HepG2 (cell line): Measurements from ENCODE around the gene SPRTN. TPM values are rescaled to one million over a fixed set of nuclear protein-coding genes. Genes with fewer than 3 reads are reported as not detected.

Source experiments
- CCDC6 ChIP-seq: sonication (generic); formaldehyde crosslinking; IDR thresholded peaks from 2 replicates; pipeline ENCODE4 v1.8.1; 2022; ENCODE audit warnings: mild to moderate bottlenecking, missing genetic modification reagents, moderate library complexity
- ETV5 ChIP-seq: IDR thresholded peaks from 2 replicates; pipeline ENCODE4 v1.6.1; 2018; ENCODE audit warnings: missing biosample characterization, missing genetic modification reagents, inconsistent platforms, borderline replicate concordance
- FOSL2 ChIP-seq: sonication (generic); formaldehyde crosslinking; IDR thresholded peaks from 2 replicates; pipeline ENCODE4 v1.4.0; 2020; ENCODE audit warnings: missing genetic modification reagents
- FOXA1 ChIP-seq, 2 experiments: fragments of 450-650 bp in 1 of 2; sonication (generic) in 1 of 2; formaldehyde crosslinking in 1 of 2; IDR thresholded peaks; 2 replicates each; pipeline versions ENCODE4 v1.4.0 to v1.6.1; 2016 to 2020; ENCODE audit warnings: missing genetic modification reagents in 1 of 2
- HOXA7 ChIP-seq: sonication (generic); formaldehyde crosslinking; IDR thresholded peaks from 2 replicates; pipeline ENCODE4 v1.8.1; 2022; ENCODE audit warnings: mild to moderate bottlenecking, missing genetic modification reagents, moderate library complexity
- LCORL ChIP-seq, 2 experiments: fragments of 450-650 bp in 1 of 2; sonication (generic) in 1 of 2; formaldehyde crosslinking in 1 of 2; IDR thresholded peaks; 2 replicates each; pipeline versions ENCODE4 v1.5.0 to v1.6.1; 2017 to 2020; ENCODE audit warnings: antibody characterized with exemption in 1 of 2, missing genetic modification reagents in 1 of 2
- NR2F6 ChIP-seq, 2 experiments: IDR thresholded peaks; 2 replicates each; pipeline ENCODE4 v1.6.1; 2016; ENCODE audit warnings: antibody characterized with exemption in 1 of 2, mild to moderate bottlenecking in 1 of 2
- PPARG ChIP-seq: conservative IDR thresholded peaks from 2 replicates; pipeline ENCODE4 v1.6.1; 2016; ENCODE audit warnings: missing biosample characterization, missing genetic modification reagents
- PTBP1 ChIP-seq: fragments of 200-400 bp; formaldehyde crosslinking; IDR thresholded peaks from 2 replicates; pipeline ENCODE4 v1.6.1; 2018; ENCODE audit warnings: low read length, low read depth; ENCODE audit not compliant: poor library complexity, severe bottlenecking
- RARA ChIP-seq: IDR thresholded peaks from 2 replicates; pipeline ENCODE4 v1.6.1; 2016; ENCODE audit warnings: missing genetic modification reagents, missing compliant biosample characterization
- RXRA ChIP-seq: sonication (generic); formaldehyde crosslinking; IDR thresholded peaks from 2 replicates; pipeline ENCODE4 v1.5.1; 2020; ENCODE audit warnings: missing genetic modification reagents
- SAP130 ChIP-seq: IDR thresholded peaks from 2 replicates; pipeline ENCODE4 v1.6.1; 2016; ENCODE audit warnings: low read depth
- ZNF317 ChIP-seq: sonication (generic); formaldehyde crosslinking; IDR thresholded peaks from 2 replicates; pipeline ENCODE4 v1.5.0; 2020; ENCODE audit warnings: mild to moderate bottlenecking, missing genetic modification reagents
- ZNF468 ChIP-seq: sonication (generic); formaldehyde crosslinking; IDR thresholded peaks from 2 replicates; pipeline ENCODE4 v1.8.0; 2022; ENCODE audit warnings: mild to moderate bottlenecking, moderate library complexity, missing genetic modification reagents
- ZNF709 ChIP-seq: sonication (generic); formaldehyde crosslinking; IDR thresholded peaks from 2 replicates; pipeline ENCODE4 v1.5.0; 2020; ENCODE audit warnings: mild to moderate bottlenecking, missing genetic modification reagents
- polyA plus RNA-seq, 8 experiments: library from polyadenylated mRNA; depleted of rRNA in 3 of 8; stranded (reverse) in 7 of 8; unstranded in 1 of 8; fragments of >200 nt; fragmentation: Illumina TruSeq in 4 of 8; extraction: Trizol in 4 of 8; gene quantifications; 2 replicates each; pipeline versions ENCODE4 v1.2.1 to v1.2.3, GENCODE V29; 2011 to 2016; ENCODE audit warnings: low read depth in 4 of 8, missing spikeins in 1 of 8, mixed read lengths in 1 of 8; ENCODE audit not compliant: insufficient read depth in 1 of 8
- total RNA-seq, 5 experiments: library from RNA; depleted of rRNA; stranded (reverse); fragments of >200 nt; fragmentation: Illumina TruSeq; extraction: Trizol; gene quantifications; 2 replicates each; pipeline ENCODE4 v1.2.3, GENCODE V29; 2016; ENCODE audit warnings: low read depth in 1 of 5
- TF ChIP-seq, protein P1 (sequence below): sonication (generic); formaldehyde crosslinking; IDR thresholded peaks from 2 replicates; pipeline ENCODE4 v1.5.1; 2020; ENCODE audit warnings: missing genetic modification reagents, mild to moderate bottlenecking, borderline replicate concordance
- TF ChIP-seq, protein P2 (sequence below): sonication (generic); formaldehyde crosslinking; IDR thresholded peaks from 2 replicates; pipeline ENCODE4 v1.5.0; 2020; ENCODE audit warnings: mild to moderate bottlenecking, missing genetic modification reagents, borderline replicate concordance
- TF ChIP-seq, protein P3 (sequence below): sonication (generic); formaldehyde crosslinking; IDR thresholded peaks from 2 replicates; pipeline ENCODE4 v1.4.0; 2020; ENCODE audit warnings: missing genetic modification reagents

The SPRTN gene
- total and polyA plus RNA-seq, 2 of the 13 experiments (the other 11 are each of a cell fraction or from before 2014, with no cell fraction given) = 4.2 to 15.2 TPM

DNA sequence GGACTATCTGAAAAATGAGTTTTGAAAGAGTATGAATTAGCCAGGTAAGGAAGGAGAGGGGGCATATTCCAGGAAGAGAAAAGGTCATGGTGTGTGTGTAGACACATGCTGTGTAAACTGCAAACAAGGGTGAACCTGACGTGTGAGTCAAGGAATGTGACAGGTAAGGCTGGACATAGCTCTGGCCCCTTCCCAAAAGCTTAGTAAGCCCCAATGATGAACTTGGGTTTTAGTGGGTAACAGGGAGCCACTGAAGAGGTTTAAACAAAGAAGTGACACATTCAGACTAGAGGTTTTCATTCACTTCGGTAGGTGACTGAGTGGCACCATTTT, 47.3 kb downstream of the SPRTN start (continued):
- TF ChIP-seq, protein P1, sequence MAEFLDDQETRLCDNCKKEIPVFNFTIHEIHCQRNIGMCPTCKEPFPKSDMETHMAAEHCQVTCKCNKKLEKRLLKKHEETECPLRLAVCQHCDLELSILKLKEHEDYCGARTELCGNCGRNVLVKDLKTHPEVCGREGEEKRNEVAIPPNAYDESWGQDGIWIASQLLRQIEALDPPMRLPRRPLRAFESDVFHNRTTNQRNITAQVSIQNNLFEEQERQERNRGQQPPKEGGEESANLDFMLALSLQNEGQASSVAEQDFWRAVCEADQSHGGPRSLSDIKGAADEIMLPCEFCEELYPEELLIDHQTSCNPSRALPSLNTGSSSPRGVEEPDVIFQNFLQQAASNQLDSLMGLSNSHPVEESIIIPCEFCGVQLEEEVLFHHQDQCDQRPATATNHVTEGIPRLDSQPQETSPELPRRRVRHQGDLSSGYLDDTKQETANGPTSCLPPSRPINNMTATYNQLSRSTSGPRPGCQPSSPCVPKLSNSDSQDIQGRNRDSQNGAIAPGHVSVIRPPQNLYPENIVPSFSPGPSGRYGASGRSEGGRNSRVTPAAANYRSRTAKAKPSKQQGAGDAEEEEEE (CRISPR knock-in tag) = no peak
- TF ChIP-seq ZNF468 (CRISPR knock-in tag) (no peak), RARA (CRISPR knock-in tag) (peak; percentile 78), PTBP1 (no peak), HOXA7 (CRISPR knock-in tag) (no peak), SAP130 (CRISPR knock-in tag) (peak; percentile 67), FOXA1 (IDR thresholded peaks at IDR 0.05) (no peak), FOXA1 (CRISPR knock-in tag; IDR thresholded peaks at IDR 0.05) (peak; percentile 50; the same call in 1 of the 2 replicates), PPARG (CRISPR knock-in tag) (peak; percentile 66; the same call in 1 of the 2 replicates), ZNF709 (CRISPR knock-in tag) (peak; percentile 52; the same call in 1 of the 2 replicates), NR2F6 (IDR thresholded peaks at IDR 0.05) (no peak), NR2F6 (CRISPR knock-in tag; IDR thresholded peaks at IDR 0.05) (peak; percentile 53), RXRA (peak; percentile 49; the same call in 1 of the 2 replicates), FOSL2 (CRISPR knock-in tag) (peak; percentile 54; the same call in 1 of the 2 replicates), ETV5 (CRISPR knock-in tag) (peak; percentile 44; the same call in 1 of the 2 replicates), CCDC6 (CRISPR knock-in tag) (no peak), LCORL (IDR thresholded peaks at IDR 0.05) (no peak), LCORL (CRISPR knock-in tag; IDR thresholded peaks at IDR 0.05) (peak; percentile 55; the same call in 1 of the 2 replicates), ZNF317 (CRISPR knock-in tag) (no peak)
- TF ChIP-seq, protein P2, sequence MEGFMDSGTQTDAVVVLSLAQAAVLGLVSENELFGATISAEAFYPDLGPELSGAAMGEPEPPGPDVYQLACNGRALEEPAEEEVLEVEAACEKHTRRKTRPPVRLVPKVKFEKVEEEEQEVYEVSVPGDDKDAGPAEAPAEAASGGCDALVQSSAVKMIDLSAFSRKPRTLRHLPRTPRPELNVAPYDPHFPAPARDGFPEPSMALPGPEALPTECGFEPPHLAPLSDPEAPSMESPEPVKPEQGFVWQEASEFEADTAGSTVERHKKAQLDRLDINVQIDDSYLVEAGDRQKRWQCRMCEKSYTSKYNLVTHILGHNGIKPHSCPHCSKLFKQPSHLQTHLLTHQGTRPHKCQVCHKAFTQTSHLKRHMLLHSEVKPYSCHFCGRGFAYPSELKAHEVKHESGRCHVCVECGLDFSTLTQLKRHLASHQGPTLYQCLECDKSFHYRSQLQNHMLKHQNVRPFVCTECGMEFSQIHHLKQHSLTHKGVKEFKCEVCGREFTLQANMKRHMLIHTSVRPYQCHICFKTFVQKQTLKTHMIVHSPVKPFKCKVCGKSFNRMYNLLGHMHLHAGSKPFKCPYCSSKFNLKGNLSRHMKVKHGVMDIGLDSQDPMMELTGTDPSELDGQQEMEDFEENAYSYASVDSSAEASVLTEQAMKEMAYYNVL (CRISPR knock-in tag) = peak; percentile 79; the same call in 1 of the 2 replicates
- TF ChIP-seq, protein P3, sequence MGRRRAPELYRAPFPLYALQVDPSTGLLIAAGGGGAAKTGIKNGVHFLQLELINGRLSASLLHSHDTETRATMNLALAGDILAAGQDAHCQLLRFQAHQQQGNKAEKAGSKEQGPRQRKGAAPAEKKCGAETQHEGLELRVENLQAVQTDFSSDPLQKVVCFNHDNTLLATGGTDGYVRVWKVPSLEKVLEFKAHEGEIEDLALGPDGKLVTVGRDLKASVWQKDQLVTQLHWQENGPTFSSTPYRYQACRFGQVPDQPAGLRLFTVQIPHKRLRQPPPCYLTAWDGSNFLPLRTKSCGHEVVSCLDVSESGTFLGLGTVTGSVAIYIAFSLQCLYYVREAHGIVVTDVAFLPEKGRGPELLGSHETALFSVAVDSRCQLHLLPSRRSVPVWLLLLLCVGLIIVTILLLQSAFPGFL (CRISPR knock-in tag) = no peak
